Islet of Langerhans (tissue), 1 donor: ENCODE measurements around the gene ACOXL.

Experiments used
- FAIRE-seq: peaks from one replicate; lab custom pipeline; 2011; peaks lifted over from hg19 to GRCh38; lab: Jason Lieb, UNC

The ACOXL gene

GRCh38 chr2:110794951-110795350, 62.6 kb downstream of the ACOXL start:
- FAIRE-seq = no peak

DNA sequence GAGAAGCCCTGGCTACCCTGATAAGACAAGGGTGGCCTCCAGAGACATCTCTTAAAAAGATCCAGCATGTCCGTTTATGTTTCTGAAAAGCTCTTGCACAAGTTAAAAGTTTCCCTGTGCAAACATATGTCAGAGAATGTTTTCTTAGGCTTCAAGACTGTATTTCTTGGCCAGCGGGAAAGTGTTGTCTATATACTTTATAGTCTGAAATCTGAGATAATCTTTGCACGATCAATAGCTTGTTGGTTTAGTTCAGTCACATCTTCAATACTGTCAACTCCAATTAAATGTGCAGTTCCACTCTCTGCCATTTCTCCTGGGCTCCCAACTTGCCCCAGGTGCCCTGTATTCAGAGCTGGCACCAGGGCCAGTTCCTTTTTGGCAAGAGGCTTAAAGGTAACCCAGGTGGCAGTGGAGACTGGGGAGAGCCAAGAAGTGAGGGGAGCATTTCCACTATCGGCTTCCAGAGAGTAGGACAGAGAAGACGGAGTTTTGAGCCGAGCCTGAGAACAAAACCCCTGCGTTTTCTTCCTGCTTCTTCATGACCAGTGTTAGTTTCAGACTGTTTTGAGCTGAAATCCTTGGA, 64.4 kb downstream of the ACOXL start:
- no peak for FAIRE-seq

DNA sequence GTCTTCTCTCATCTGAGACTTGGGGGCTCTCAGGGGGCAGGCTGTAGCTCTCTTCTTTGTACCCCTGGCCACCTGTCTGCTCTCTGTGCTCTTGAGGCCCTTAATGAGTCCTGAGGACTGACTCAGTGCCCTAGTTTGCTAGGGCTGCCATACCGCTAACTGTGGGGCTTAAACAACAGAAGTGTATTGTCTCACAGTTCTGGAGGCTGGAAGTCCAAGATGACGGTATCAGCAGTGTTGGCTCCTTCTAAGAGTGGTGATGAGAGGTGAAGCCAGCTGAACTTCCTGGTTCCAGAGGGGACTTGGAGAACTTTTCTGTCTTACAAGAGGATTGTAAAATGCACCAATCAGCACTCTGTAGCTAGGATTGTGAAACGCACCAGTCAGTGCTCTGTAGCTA, 67.0 kb downstream of the ACOXL start:
- FAIRE-seq = no peak

- FAIRE-seq = no peak
Measured at GRCh38 chr2:110800611-110801402, 68.4 kb downstream of the ACOXL start.

- no peak for FAIRE-seq
Measured at GRCh38 chr2:110802208-110802932, 70.0 kb downstream of the ACOXL start.

- no peak for FAIRE-seq
Measured at GRCh38 chr2:110804433-110804832, 72.1 kb downstream of the ACOXL start.

GRCh38 chr2:110804915-110805314, 72.5 kb downstream of the ACOXL start:
- FAIRE-seq = no peak

GRCh38 chr2:110805894-110806452, 73.6 kb downstream of the ACOXL start:
- no peak for FAIRE-seq

- FAIRE-seq = no peak
Measured at GRCh38 chr2:110807522-110807921, 75.1 kb downstream of the ACOXL start.

GRCh38 chr2:110810404-110810803, 78.0 kb downstream of the ACOXL start:
- FAIRE-seq = no peak

GRCh38 chr2:110812726-110813645, 80.6 kb downstream of the ACOXL start:
- FAIRE-seq = no peak

- no peak for FAIRE-seq
Measured at GRCh38 chr2:110813896-110814295, 81.5 kb downstream of the ACOXL start.

DNA sequence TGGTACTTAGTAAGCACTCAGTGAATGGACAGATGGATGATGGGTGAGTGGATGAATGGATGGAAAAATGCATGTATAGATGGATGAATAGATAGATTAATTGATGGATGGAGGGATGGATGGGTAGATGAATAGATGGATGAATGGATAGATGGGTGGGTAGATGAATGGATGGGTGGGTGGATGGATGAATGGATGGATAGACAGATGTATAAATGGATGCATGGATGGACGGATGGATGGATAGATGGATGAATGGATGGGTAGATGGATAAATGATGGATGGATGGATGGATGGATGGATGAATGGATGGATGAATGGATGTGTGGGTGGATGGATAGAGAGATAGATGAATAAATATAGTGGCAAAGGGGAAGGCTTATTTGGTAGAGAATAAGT, 83.6 kb downstream of the ACOXL start:
- FAIRE-seq = no peak

DNA sequence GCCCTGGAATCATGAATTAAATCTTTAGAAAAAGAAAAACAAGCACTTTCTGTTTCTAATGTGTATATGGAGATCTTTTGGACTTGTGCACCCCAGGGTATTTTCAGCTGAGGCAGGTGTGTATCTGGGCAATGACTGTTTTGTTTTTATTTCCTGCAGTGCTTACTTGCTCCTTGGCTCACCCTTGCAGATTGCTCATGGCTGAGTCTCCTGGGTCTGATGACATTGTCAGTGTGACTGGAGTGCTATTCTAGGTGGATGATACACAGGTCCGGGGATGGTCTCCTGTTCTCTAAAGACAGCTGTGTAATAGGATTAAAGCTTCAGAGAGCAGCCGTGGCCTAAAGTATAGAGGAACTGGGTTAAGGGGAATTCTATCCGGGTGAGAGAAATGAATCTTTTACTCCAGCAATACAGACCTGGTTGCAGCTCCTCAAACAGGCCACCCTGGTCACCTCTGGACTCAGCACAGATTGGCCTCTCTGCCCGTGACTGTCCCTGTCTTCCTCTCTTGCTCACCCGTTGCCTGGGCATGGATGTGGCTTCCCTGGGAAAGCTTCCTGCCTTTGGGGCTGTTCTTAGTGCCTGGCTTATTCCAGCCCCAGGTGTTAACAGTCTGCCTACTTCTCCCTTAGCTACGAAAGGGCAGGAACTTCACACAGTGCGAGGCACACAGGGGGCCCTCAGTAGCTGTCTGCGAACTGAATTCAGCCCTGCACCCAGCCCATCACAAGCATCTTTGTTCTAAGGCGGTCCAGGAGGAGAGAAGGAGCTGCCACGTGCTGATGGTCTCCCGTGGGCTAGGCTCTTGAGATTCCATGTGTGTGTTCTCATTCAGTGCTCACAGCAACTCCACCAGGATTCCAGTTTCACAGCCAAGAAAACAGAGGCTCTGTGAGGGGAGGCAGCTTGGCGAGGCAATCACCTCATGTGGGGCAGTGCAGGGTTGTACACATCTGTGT, 84.3 kb downstream of the ACOXL start:
- no peak for FAIRE-seq

DNA sequence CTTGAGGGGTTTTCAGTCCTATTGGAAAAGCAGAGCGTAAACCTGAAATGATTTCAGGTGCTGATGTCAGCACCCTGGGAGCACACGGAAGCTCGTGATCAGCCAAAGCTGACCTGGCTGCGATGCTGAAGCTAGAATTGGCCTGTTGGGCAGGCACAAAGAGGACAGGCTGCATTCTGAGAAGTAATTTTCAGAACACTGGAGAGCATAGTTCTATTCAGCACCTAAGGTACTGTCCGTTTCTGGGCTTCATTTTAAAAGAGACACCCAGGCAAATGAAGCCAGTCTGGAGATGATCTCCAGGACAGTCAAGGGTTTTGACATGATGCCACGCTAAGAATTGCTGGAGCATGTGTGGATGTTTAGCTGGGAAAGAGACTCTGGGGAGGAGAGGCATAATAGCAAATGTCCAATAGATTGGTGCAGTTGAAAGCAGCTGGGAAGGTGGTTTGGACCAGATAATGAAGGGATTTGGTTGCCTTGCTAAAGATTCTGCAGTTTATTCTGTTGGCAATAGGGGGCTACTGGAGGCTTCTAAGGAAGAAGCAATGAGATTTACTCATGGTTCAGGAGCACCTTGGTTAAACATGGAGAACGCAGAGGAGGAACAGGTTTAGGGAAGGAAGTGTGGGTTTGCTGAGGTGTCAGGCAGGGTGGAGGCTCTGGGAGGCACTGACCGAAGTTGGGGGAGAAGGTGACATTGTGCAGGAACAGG, 86.6 kb downstream of the ACOXL start:
- FAIRE-seq = no peak

DNA sequence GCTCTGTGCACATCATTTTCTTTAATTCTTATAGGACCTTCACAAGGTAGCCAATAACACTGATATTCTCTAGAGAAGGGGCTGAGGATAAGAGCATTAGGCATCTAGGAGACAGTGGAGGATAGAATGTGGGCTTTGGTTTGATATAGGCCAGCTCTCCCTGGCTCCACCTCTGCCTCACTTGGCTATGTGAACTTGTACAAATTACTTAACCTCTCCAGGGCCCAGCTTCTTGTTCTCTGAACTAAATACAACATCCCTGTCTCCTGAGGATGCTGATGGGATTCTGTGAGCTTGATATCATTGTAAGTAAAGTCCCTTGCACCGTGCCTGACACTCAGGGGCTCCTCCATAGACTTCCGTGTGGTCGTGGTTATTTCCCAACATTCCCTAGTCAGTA, 87.3 kb downstream of the ACOXL start:
- no peak for FAIRE-seq

GRCh38 chr2:110820128-110820527, 87.8 kb downstream of the ACOXL start:
- no peak for FAIRE-seq

GRCh38 chr2:110823165-110823564, 90.8 kb downstream of the ACOXL start:
- no peak for FAIRE-seq

DNA sequence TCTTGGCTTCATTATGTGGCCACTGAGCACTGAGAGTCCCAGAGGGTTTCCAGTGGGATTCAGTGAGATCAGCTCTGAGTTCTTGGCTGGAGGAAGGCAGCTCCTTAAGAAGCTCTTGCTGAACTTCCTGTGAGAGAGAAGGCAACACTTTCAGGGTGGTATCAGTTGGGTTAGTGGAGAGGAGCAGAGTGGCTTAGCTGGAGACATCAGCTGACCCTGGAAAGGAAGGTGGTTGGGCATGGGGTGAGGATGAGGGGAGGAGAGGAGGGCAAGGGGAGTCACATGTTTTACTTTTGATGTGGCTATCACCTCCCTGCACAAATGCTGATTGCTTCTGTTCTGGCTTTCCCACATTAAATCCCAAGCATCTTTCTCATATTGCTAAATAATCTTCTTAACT, 95.1 kb downstream of the ACOXL start:
- no peak for FAIRE-seq

- FAIRE-seq = no peak
Measured at GRCh38 chr2:110828330-110828729, 96.0 kb downstream of the ACOXL start.
